Muscle layer of colon (tissue), 2 donors: ENCODE measurements around the gene PCDH18.
A peak's percentile ranks its signal among the peaks of the same experiment; 100 is the strongest.

Experiments used
- H3K27ac ChIP-seq: one replicate; pipeline ENCODE4 v1.7.0; 2013; ENCODE audit warnings: low read depth, mild to moderate bottlenecking, low read length, moderate library complexity
- H3K27me3 ChIP-seq, 2 donors: one replicate each; pipeline ENCODE4 v1.7.0; 2013; ENCODE audit warnings: low read length in 2 of 2, mild to moderate bottlenecking in 2 of 2; ENCODE audit not compliant: insufficient read depth in 2 of 2, control insufficient read depth in 1 of 2
- H3K36me3 ChIP-seq: one replicate; pipeline ENCODE4 v1.7.0; 2013; ENCODE audit warnings: mild to moderate bottlenecking, low read length; ENCODE audit not compliant: insufficient read depth
- H3K4me1 ChIP-seq: one replicate; pipeline ENCODE4 v1.7.0; 2013; ENCODE audit warnings: mild to moderate bottlenecking, low read length; ENCODE audit not compliant: insufficient read depth
- H3K4me3 ChIP-seq, 2 donors: one replicate each; pipeline ENCODE4 v1.7.0; 2013; ENCODE audit warnings: low read length in 2 of 2, low read depth in 1 of 2, mild to moderate bottlenecking in 1 of 2, moderate library complexity in 1 of 2
- H3K9ac ChIP-seq: one replicate; pipeline ENCODE4 v1.7.0; 2013; ENCODE audit warnings: low read length
- H3K9me3 ChIP-seq: one replicate; pipeline ENCODE4 v1.7.0; 2013; ENCODE audit warnings: mild to moderate bottlenecking, low read length
- donor health status: abdominal sarcoma.
- donor health status: Adenocarcinoma of cecum.

Gene PCDH18

GRCh38 chr4:137531986-137532868, at the start of gene PCDH18:
TSS of gene PCDH18 (minus strand) at chr4:137532494. CDS start at chr4:137532088, 406 bp downstream.
- Histone ChIP-seq H3K27ac (peak within 1 kb of the TSS; percentile 92), H3K4me1 (peaks cover 7% of the 10 kb centered on the region), H3K9me3 (no peaks in the 10 kb centered on the region), H3K27me3 (no peaks in the 10 kb centered on the region), H3K9ac (peak within 1 kb of the TSS; percentile 39), H3K36me3 (peaks cover 8% of the 10 kb centered on the region), H3K4me3 (peak within 1 kb of the TSS; percentile 55 to 86)

GRCh38 chr4:137576446-137576845, 44.2 kb upstream of the PCDH18 start:
- Histone ChIP-seq H3K9me3 (no peaks in the 10 kb centered on the region), H3K4me1 (no peaks in the 10 kb centered on the region), H3K36me3 (no peaks in the 10 kb centered on the region), H3K27ac (no peak overlapping the region), H3K27me3 (no peaks in the 10 kb centered on the region), H3K9ac (no peak overlapping the region), H3K4me3 (no peak overlapping the region)

GRCh38 chr4:137572647-137573046, 40.4 kb upstream of the PCDH18 start:
- H3K9ac ChIP-seq, result no peak overlapping the region
- no peak overlapping the region for H3K27ac ChIP-seq
- H3K27me3 ChIP-seq, result no peaks in the 10 kb centered on the region
- H3K9me3 ChIP-seq, result no peaks in the 10 kb centered on the region
- H3K36me3 ChIP-seq, result no peaks in the 10 kb centered on the region
- no peak overlapping the region for H3K4me3 ChIP-seq
- H3K4me1 ChIP-seq, result no peaks in the 10 kb centered on the region

GRCh38 chr4:137572163-137572562, 39.9 kb upstream of the PCDH18 start:
- no peaks in the 10 kb centered on the region for H3K9me3 ChIP-seq
- no peaks in the 10 kb centered on the region for H3K27me3 ChIP-seq
- no peak overlapping the region for H3K9ac ChIP-seq
- H3K36me3 ChIP-seq, result no peaks in the 10 kb centered on the region
- no peak overlapping the region for H3K4me3 ChIP-seq
- H3K27ac ChIP-seq, result no peak overlapping the region
- H3K4me1 ChIP-seq, result no peaks in the 10 kb centered on the region

GRCh38 chr4:137559801-137560200, 27.5 kb upstream of the PCDH18 start:
- no peaks in the 10 kb centered on the region for H3K36me3 ChIP-seq
- no peak overlapping the region for H3K4me3 ChIP-seq
- no peaks in the 10 kb centered on the region for H3K9me3 ChIP-seq
- no peak overlapping the region for H3K9ac ChIP-seq
- no peaks in the 10 kb centered on the region for H3K4me1 ChIP-seq
- H3K27ac ChIP-seq, result no peak overlapping the region
- H3K27me3 ChIP-seq, result no peaks in the 10 kb centered on the region

- Histone ChIP-seq H3K27ac (no peak overlapping the region), H3K4me3 (no peak overlapping the region)
Measured at GRCh38 chr4:137558951-137559350, 26.7 kb upstream of the PCDH18 start.

GRCh38 chr4:137545461-137545861, 13.2 kb upstream of the PCDH18 start:
- H3K4me3 ChIP-seq, result no peak overlapping the region
- H3K9me3 ChIP-seq, result no peaks in the 10 kb centered on the region

More at GRCh38 chr4:137558951-137559350, 26.7 kb upstream of the PCDH18 start:
- Histone ChIP-seq H3K4me1 (no peaks in the 10 kb centered on the region), H3K27me3 (no peaks in the 10 kb centered on the region), H3K9me3 (no peaks in the 10 kb centered on the region), H3K9ac (no peak overlapping the region), H3K36me3 (no peaks in the 10 kb centered on the region)

GRCh38 chr4:137543648-137544047, 11.4 kb upstream of the PCDH18 start:
- Histone ChIP-seq H3K4me3 (no peak overlapping the region), H3K4me1 (peaks cover 24% of the 10 kb centered on the region), H3K27ac (no peak overlapping the region)

More at GRCh38 chr4:137545461-137545861, 13.2 kb upstream of the PCDH18 start:
- H3K4me1 ChIP-seq, result peaks cover 24% of the 10 kb centered on the region
- no peak overlapping the region for H3K9ac ChIP-seq
- H3K36me3 ChIP-seq, result no peaks in the 10 kb centered on the region
- H3K27ac ChIP-seq, result no peak overlapping the region
- H3K27me3 ChIP-seq, result no peaks in the 10 kb centered on the region

GRCh38 chr4:137543198-137543597, 10.9 kb upstream of the PCDH18 start:
- Histone ChIP-seq H3K4me1 (peaks cover 24% of the 10 kb centered on the region), H3K27ac (peak overlapping the region; percentile 7), H3K27me3 (no peaks in the 10 kb centered on the region), H3K9me3 (no peaks in the 10 kb centered on the region), H3K9ac (no peak overlapping the region), H3K36me3 (no peaks in the 10 kb centered on the region), H3K4me3 (peak overlapping the region in 1 of 2 donors; percentile 52)

More at GRCh38 chr4:137543648-137544047, 11.4 kb upstream of the PCDH18 start:
- no peaks in the 10 kb centered on the region for H3K27me3 ChIP-seq
- H3K36me3 ChIP-seq, result no peaks in the 10 kb centered on the region
- H3K9me3 ChIP-seq, result no peaks in the 10 kb centered on the region
- H3K9ac ChIP-seq, result no peak overlapping the region

GRCh38 chr4:137541876-137542646, 9.8 kb upstream of the PCDH18 start:
- peaks cover 24% of the 10 kb centered on the region for H3K4me1 ChIP-seq
- H3K27ac ChIP-seq, result peak overlapping the region; percentile 53
- no peaks in the 10 kb centered on the region for H3K36me3 ChIP-seq
- H3K9ac ChIP-seq, result peak overlapping the region; percentile 32
- peak overlapping the region; percentile 3 to 52 for H3K4me3 ChIP-seq
- no peaks in the 10 kb centered on the region for H3K9me3 ChIP-seq
- H3K27me3 ChIP-seq, result no peaks in the 10 kb centered on the region

GRCh38 chr4:137541181-137541580, 8.9 kb upstream of the PCDH18 start:
- peak overlapping the region in 1 of 2 donors; percentile 52 for H3K4me3 ChIP-seq
- no peaks in the 10 kb centered on the region for H3K9me3 ChIP-seq
- no peaks in the 10 kb centered on the region for H3K27me3 ChIP-seq
- H3K9ac ChIP-seq, result no peak overlapping the region
- no peaks in the 10 kb centered on the region for H3K36me3 ChIP-seq
- peak overlapping the region; percentile 16 for H3K27ac ChIP-seq
- H3K4me1 ChIP-seq, result peaks cover 24% of the 10 kb centered on the region
